Stimulated activated naive CD8-positive, alpha-beta T cell treated with anti-CD3 and anti-CD28 coated beads, Interleukin-15, Interleukin-2, amounts not matched to agents 100 U/mL and 50 U/mL, for 24 hours (primary cell): Measurements from ENCODE around the gene OLIG1.

Experiments used
- ATAC-seq: fragments of 150-1000 bp; cut with Tn5 transposase; one replicate; pipeline ENCODE4 v1.10.0; 2021
- DNase-seq: peaks from one replicate; pipeline ENCODE4 v3.0.0; 2021

The OLIG1 gene

GRCh38 chr21:33063907-33064622, 5.9 kb upstream of the OLIG1 start:
- no peak for ATAC-seq
- DNase-seq = no peak

GRCh38 chr21:33064623-33065390, 5.1 kb upstream of the OLIG1 start:
- DNase-seq (no peak), ATAC-seq (no peak)

DNA sequence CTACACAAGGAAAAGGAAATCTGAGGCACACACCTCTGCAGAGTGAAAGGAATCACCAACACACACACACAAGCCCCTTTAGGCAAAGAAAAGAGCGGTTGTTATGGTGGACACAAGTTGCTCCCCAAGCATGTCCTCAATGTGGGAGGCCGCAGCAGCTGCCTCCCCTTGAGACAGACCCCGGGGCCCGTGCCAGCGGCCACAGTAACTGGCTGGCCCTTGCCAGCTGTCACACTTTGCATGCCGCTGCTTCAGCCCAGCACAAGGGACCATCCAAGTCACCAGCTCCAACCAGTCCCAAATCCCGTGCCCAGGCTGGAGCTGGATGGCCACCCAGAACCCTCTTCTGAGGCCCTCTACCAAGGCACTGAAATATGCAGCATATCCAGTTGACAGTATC, 2.9 kb upstream of the OLIG1 start:
- ATAC-seq (no peak), DNase-seq (no peak)

DNA sequence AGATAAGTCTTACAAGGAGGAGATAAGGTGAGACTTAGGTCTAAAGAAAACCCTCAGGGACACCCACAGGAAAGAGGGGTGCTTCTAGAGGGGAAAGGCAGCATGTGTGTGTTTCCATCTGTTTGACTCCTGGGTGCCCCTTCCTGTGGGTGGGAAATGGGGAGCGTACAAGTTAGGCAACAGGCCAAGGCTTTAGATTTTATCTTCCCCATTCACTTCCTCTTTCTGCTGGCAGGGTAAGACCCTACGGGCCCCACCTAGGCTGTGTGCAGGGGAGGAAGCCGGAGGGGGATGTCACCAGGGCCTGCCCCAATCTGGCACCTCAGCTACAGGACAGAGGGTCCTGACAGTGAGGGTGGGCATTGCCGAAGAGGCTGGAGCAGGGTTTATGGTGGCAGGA, 2.5 kb upstream of the OLIG1 start:
- no peak for ATAC-seq
- no peak for DNase-seq

DNA sequence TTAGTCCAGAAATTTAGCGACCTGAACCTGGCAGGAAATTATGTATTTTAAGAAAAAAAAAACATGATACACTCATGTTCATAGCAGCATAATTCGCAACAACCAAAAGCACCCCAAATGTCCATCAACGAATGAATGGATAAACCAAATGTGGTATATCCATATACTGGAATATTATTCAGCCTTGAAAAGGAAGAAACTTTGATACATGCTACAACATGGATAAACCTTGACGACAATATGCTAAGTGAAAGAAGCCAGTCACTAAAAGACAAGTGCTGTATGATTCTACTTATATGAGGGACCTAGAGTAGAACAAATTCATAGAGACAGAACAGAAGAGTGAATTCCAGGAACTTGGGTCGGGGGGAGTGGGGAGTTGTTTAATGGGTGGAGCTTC, 698 bp upstream of the OLIG1 start:
- DNase-seq = no peak

GRCh38 chr21:33069645-33069993, 322 bp upstream of the OLIG1 start:
- no peak for ATAC-seq
- DNase-seq = no peak

More for the DNA sequence above, 698 bp upstream of the OLIG1 start:
- ATAC-seq = no peak

DNA sequence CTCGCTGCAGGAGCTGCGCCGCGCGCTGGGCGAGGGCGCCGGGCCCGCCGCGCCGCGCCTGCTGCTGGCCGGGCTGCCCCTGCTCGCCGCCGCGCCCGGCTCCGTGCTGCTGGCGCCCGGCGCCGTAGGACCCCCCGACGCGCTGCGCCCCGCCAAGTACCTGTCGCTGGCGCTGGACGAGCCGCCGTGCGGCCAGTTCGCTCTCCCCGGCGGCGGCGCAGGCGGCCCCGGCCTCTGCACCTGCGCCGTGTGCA, 730 bp downstream of the OLIG1 start:
- no peak for DNase-seq
- ATAC-seq = peak; percentile 12

DNA sequence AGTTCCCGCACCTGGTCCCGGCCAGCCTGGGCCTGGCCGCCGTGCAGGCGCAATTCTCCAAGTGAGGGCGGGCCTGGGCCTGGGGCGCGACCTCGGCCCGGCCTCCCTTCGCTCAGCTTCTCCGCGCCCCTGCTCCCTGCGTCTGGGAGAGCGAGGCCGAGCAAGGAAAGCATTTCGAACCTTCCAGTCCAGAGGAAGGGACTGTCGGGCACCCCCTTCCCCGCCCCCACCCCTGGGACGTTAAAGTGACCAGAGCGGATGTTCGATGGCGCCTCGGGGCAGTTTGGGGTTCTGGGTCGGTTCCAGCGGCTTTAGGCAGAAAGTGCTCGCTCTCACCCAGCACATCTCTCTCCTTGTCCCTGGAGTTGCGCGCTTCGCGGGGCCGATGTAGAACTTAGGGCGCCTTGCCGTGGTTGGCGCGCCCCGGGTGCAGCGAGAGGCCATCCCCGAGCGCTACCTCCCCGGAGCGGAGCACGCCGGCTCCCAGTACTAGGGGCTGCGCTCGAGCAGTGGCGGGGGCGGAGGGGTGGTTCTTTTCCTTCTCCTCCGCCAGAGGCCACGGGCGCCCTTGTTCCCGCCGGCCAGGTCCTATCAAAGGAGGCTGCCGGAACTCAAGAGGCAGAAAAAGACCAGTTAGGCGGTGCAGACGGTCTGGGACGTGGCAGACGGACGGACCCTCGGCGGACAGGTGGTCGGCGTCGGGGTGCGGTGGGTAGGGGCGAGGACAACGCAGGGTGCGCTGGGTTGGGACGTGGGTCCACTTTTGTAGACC, 1.2 kb downstream of the OLIG1 start:
- peak; percentile 20 for DNase-seq
- ATAC-seq = no peak

GRCh38 chr21:33071770-33072306, 1.9 kb downstream of the OLIG1 start:
- DNase-seq = no peak
- ATAC-seq = no peak

GRCh38 chr21:33073636-33074035, 3.7 kb downstream of the OLIG1 start:
- DNase-seq (no peak), ATAC-seq (no peak)

DNA sequence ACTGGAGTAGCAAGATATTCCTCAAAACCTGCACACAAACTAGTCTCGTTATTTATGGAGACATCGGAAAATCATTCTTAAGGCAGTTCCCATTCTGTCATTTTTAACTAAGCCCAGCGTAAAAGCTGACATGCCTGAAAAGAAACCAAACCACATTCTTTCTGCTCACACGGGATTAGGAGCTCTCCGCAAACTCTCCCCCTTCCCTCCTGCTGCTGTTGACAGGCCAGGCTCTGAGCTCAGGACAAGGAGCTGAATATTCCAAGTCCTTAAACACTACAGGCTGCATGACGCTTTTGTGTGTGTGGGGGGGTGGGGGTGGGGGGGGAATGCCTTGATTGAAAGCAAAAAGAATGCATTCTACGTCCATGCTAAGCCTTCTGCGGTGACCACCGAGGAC, 5.2 kb downstream of the OLIG1 start:
- ATAC-seq (no peak), DNase-seq (no peak)

DNA sequence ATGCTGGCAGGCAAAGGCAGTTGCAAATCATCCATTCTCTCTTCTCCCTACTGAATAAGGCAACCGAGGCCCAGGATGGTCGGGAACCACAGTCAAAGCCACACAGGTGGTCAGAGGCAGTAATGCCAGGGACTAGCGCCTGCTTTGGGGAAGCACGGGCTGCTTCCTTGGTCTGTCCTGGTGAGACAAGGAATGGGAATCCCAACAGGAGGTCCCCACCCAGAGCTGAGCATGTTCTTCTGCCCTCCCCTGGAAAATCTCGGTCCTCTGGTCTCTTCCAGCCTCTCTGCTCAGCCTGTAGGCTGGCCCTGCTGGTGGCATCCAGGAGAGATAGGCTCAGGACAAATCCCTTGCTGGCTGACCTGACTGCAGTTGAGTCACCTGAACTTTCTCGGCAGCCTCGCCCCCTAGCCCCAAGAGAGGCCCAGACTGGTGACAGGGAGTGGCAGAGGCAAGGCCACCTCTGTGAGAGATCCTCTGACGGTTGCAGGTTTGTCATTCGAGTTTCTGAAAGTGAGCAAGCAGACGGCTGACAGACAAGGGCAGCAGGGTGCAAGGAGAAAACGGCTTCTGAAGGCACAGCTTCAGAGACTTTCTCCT, 5.8 kb downstream of the OLIG1 start:
- DNase-seq (no peak), ATAC-seq (no peak)

GRCh38 chr21:33076600-33077329, 6.8 kb downstream of the OLIG1 start:
- DNase-seq (no peak), ATAC-seq (no peak)

DNA sequence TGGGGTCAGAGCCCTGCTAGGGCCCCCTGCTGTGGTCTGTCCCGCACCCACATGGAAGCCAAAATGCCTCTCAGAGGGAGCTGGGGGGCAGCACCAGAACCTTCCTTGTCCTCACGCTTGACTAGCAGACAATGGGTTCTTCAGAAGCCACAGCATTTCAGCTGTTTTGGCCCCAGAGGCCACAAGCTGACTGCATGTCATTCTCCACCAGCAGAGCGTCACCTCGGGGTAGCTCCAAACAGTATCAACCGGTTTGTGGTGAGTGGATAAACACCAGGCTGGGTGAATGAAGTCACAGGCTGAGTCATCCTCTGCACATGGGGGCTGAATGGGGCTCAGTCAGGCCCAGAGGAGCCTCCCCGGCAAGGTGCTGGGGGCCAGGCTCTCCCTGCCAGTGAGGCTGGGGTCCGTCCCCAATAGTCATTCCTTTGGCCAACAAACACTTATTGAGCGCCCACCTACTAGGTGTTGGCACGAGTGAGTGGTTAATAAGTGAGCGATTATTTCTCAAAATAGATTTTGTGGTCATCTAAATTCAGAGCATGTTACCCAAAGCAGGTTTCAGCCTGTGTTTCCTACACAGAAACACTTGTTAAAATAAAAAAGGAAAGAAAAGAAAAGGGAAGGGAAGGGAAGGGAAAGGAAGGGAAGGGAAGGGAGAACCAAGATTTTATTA, 9.1 kb downstream of the OLIG1 start:
- DNase-seq = peak; percentile 51
- peak; percentile 91 for ATAC-seq

- ATAC-seq (no peak), DNase-seq (no peak)
Observed at GRCh38 chr21:33080376-33080775, 10.4 kb downstream of the OLIG1 start.

DNA sequence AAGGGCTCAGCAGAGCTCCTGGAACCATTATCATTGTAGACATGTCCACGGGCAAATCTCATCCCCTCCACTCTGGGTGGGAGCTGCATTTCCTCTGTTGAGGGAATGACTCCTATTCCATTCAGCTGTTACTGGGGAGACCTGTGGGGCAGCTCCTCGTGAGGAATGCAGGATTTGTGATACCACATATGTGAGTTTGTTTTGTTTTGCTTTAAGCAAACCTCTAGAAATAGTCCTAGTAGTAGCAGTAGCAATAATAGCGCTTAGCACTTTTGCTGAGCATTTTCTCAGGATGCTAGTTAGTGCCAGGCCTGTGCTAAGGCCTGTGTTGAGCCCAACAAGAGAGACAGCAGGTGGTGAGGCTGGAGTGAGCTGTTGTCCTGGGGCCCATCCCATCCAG, 10.8 kb downstream of the OLIG1 start:
- ATAC-seq (no peak), DNase-seq (no peak)

DNA sequence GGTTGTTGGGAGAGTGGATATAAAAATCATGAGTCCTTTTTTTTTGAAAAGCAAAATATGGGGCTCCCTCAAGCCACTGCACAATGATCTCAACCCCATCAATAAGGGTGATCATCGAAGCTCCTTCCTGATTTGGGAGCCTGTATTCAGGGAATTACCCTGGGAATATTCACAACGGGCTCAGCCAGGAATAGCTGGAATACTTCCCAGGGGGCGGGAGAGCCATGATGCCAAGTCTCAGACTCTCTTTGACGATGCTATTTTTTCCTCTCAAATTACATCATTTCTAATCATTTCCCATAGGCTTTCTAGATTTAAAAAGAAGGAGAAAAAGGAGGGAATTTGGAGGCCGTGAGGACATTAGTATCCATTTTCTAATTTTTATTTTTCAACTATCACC, 18.4 kb downstream of the OLIG1 start:
- ATAC-seq = no peak

DNA sequence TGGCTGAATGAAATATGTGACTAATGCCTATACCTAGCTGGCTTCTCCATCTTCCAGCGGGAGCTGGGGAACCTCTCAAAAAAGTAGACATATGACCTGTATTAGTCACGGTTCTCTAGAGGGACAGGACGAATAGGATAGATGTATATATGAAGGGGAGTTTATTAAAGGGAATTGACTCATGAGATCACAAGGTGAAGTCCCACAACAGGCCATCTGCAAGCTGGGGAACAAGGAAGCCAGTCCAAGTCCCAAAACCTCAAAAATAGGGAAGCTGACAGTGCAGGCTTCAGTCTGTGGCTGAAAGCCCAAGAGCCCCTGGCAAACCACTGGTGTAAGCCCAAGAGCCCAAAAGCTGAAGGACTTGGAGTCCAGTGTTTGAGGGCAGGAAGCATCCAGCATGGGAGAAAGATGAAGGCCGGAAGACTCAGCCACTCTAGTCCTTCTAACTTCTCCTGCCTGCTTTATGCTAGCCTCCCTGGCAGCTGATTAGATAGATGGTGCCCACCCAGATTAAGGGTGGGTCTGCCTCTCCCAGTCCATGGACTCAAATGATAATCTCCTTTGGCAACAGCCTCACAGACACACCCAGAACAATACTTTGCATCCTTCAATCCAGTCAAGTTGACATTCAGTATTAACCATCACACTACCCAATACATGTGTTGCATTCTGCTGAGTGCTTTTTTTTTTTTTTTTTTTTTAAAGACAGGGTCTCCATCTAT, 19.6 kb downstream of the OLIG1 start:
- DNase-seq = no peak
- no peak for ATAC-seq

More for the DNA sequence above, 18.4 kb downstream of the OLIG1 start:
- DNase-seq = no peak

- DNase-seq (no peak), ATAC-seq (no peak)
Observed at GRCh38 chr21:33096426-33096825, 26.5 kb downstream of the OLIG1 start.

GRCh38 chr21:33099131-33099530, 29.2 kb downstream of the OLIG1 start:
- ATAC-seq = no peak
- DNase-seq = no peak
